ENCODE measurements around the gene FGF19.

DNA sequence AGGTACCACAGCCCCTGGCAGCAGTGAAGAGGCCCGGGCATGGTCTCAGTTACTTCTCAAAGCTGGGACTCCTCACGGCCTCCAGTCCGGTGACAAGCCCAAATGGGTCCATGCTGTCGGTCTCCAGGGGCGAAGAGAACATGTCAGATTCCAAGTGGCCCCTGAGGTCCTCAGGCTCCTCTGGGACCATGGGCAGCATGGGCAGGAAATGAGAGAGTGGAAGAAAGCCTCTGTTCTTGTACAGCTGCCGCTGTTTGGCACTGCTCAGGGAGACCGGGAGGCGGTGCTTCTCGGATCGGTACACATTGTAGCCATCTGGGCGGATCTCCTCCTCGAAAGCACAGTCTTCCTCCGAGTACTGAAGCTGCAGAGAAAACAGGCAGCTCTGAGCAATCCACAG, 4.6 kb downstream of the FGF19 start:
- TF ChIP-seq, protein P1, sequence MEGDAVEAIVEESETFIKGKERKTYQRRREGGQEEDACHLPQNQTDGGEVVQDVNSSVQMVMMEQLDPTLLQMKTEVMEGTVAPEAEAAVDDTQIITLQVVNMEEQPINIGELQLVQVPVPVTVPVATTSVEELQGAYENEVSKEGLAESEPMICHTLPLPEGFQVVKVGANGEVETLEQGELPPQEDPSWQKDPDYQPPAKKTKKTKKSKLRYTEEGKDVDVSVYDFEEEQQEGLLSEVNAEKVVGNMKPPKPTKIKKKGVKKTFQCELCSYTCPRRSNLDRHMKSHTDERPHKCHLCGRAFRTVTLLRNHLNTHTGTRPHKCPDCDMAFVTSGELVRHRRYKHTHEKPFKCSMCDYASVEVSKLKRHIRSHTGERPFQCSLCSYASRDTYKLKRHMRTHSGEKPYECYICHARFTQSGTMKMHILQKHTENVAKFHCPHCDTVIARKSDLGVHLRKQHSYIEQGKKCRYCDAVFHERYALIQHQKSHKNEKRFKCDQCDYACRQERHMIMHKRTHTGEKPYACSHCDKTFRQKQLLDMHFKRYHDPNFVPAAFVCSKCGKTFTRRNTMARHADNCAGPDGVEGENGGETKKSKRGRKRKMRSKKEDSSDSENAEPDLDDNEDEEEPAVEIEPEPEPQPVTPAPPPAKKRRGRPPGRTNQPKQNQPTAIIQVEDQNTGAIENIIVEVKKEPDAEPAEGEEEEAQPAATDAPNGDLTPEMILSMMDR (IDR thresholded peaks at IDR 0.05): no peak
- TF ChIP-seq POLR2A (IDR thresholded peaks at IDR 0.05): no peak

All from right lobe of liver (tissue), 4 donors.